Measurements from ENCODE around the gene NFIC.

- TF ChIP-seq POLR2A (IDR thresholded peaks at IDR 0.05; ENCODE audit: low read depth) = no peak
- TF ChIP-seq, protein P1, sequence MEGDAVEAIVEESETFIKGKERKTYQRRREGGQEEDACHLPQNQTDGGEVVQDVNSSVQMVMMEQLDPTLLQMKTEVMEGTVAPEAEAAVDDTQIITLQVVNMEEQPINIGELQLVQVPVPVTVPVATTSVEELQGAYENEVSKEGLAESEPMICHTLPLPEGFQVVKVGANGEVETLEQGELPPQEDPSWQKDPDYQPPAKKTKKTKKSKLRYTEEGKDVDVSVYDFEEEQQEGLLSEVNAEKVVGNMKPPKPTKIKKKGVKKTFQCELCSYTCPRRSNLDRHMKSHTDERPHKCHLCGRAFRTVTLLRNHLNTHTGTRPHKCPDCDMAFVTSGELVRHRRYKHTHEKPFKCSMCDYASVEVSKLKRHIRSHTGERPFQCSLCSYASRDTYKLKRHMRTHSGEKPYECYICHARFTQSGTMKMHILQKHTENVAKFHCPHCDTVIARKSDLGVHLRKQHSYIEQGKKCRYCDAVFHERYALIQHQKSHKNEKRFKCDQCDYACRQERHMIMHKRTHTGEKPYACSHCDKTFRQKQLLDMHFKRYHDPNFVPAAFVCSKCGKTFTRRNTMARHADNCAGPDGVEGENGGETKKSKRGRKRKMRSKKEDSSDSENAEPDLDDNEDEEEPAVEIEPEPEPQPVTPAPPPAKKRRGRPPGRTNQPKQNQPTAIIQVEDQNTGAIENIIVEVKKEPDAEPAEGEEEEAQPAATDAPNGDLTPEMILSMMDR (IDR thresholded peaks at IDR 0.05) = no peak
- no peak for TF ChIP-seq EP300 (IDR thresholded peaks at IDR 0.05)
Measured at GRCh38 chr19:3444695-3445234, 78.4 kb downstream of the NFIC start.
